HG03342 (cell line): Measurements from ENCODE around the gene NDUFS7.

ENCODE experiments used
- ATAC-seq: cut with Tn5 transposase; IDR thresholded peaks from one replicate; pipeline ENCODE4 v1.9.1; 2021; ENCODE audit warnings: mild to moderate bottlenecking, moderate library complexity; ENCODE audit not compliant: unreplicated experiment

NDUFS7 gene

GRCh38 chr19:1384478-1385110 is 887 bp downstream of the NDUFS7 start:
- no peak for ATAC-seq

- no peak for ATAC-seq
These were observed 2.1 kb downstream of the NDUFS7 start for GRCh38 chr19:1385816-1386215.

- no peak for ATAC-seq
These were observed 3.4 kb downstream of the NDUFS7 start for GRCh38 chr19:1386945-1387683.

- no peak for ATAC-seq
These were observed 4.3 kb downstream of the NDUFS7 start for GRCh38 chr19:1387684-1388636.

GRCh38 chr19:1388637-1389026 is 4.9 kb downstream of the NDUFS7 start:
- no peak for ATAC-seq

GRCh38 chr19:1389033-1389940 is 5.6 kb downstream of the NDUFS7 start:
- no peak for ATAC-seq

GRCh38 chr19:1390890-1391423 is 7.2 kb downstream of the NDUFS7 start:
- ATAC-seq: no peak

- no peak for ATAC-seq
These were observed 8.7 kb downstream of the NDUFS7 start for GRCh38 chr19:1392407-1392806.

GRCh38 chr19:1392939-1393530 is 9.3 kb downstream of the NDUFS7 start:
- ATAC-seq: no peak

- no peak for ATAC-seq
These were observed 10.1 kb downstream of the NDUFS7 start for GRCh38 chr19:1393841-1394240.

- ATAC-seq: no peak
These were observed 10.8 kb downstream of the NDUFS7 start for GRCh38 chr19:1394252-1395193.

GRCh38 chr19:1395194-1396018 is 11.7 kb downstream of the NDUFS7 start:
- ATAC-seq: no peak

- ATAC-seq: no peak
These were observed 12.5 kb downstream of the NDUFS7 start for GRCh38 chr19:1396019-1396767.

GRCh38 chr19:1396768-1397679 is 13.3 kb downstream of the NDUFS7 start:
- ATAC-seq: no peak

- no peak for ATAC-seq
These were observed 14.1 kb downstream of the NDUFS7 start for GRCh38 chr19:1397838-1398237.

GRCh38 chr19:1399079-1399478 is 15.4 kb downstream of the NDUFS7 start:
- ATAC-seq: no peak
